NCI-H524 treated with DMSO at 0.1 percent for 48 hours (cell line): ENCODE measurements around the gene TNFRSF9.

Source experiments
- DNase-seq: peaks from one replicate; lab custom pipeline; 2025; lab: John Stamatoyannopoulos, UW

The TNFRSF9 gene

GRCh38 chr1:7869136-7869920 is 71.3 kb downstream of the TNFRSF9 start:
- no peak for DNase-seq

- DNase-seq, result no peak
Observed at GRCh38 chr1:7868070-7868780, 72.4 kb downstream of the TNFRSF9 start.

- no peak for DNase-seq
Observed at GRCh38 chr1:7865978-7866377, 74.7 kb downstream of the TNFRSF9 start.
